Astrocyte of the cerebellum (primary cell): ENCODE data around the gene PATE3.
A peak's percentile ranks its signal among the peaks of the same experiment; 100 is the strongest.

Experiments
- DNase-seq: peaks from one replicate; pipeline ENCODE4 v3.0.0-alpha.2; 2011; ENCODE audit warnings: low read depth
- H3K4me3 ChIP-seq: 2 replicates; pipeline ENCODE4 v1.5.1; 2011; ENCODE audit warnings: mild to moderate bottlenecking, low read depth, low read length, moderate library complexity
- in situ Hi-C: cut with HindIII; loops from 2 replicates; pipeline ENCODE4 v1.10.0; 2017; ENCODE audit warnings: low sequenced_read_pairs
- TF ChIP-seq, protein P1 (sequence below): IDR thresholded peaks from 2 replicates; pipeline ENCODE4 v1.5.1; 2012; ENCODE audit warnings: low read length, low read depth, moderate library complexity, mild to moderate bottlenecking; ENCODE audit errors: missing control alignments

PATE3 gene

GRCh38 chr11:125763483-125763882, 24.4 kb upstream of the PATE3 start:
- TF ChIP-seq, protein P1, sequence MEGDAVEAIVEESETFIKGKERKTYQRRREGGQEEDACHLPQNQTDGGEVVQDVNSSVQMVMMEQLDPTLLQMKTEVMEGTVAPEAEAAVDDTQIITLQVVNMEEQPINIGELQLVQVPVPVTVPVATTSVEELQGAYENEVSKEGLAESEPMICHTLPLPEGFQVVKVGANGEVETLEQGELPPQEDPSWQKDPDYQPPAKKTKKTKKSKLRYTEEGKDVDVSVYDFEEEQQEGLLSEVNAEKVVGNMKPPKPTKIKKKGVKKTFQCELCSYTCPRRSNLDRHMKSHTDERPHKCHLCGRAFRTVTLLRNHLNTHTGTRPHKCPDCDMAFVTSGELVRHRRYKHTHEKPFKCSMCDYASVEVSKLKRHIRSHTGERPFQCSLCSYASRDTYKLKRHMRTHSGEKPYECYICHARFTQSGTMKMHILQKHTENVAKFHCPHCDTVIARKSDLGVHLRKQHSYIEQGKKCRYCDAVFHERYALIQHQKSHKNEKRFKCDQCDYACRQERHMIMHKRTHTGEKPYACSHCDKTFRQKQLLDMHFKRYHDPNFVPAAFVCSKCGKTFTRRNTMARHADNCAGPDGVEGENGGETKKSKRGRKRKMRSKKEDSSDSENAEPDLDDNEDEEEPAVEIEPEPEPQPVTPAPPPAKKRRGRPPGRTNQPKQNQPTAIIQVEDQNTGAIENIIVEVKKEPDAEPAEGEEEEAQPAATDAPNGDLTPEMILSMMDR = no peak
- no peak overlapping the region for H3K4me3 ChIP-seq
- DNase-seq = no peak
- in situ Hi-C loops = no loop called here

DNA sequence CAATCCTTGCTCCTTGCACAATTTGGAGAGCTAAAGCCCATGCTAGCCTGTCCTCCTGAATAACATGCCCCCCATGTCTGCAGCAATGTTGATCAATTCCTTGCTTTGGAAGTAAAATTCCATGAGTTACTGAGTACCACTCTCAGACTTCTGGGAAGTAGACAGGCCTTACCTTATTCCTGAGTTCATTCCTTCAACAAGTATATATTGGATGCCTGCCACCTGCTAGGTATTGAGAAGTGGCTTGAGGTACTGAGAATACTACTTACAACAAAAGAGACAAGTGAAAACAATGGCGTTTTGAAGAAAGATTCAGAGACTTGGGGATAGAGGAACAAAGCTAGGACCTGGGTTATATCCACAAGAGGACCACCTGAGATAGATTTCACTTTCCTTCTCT, 21.7 kb upstream of the PATE3 start:
- TF ChIP-seq, protein P1 = no peak
- in situ Hi-C loops = no loop called here
- no peak for DNase-seq
- no peak overlapping the region for H3K4me3 ChIP-seq

GRCh38 chr11:125768336-125769046, 19.4 kb upstream of the PATE3 start:
- TF ChIP-seq, protein P1 = no peak
- in situ Hi-C loops = no loop called here
- H3K4me3 ChIP-seq = no peak overlapping the region
- no peak for DNase-seq

- in situ Hi-C loops = no loop called here
- TF ChIP-seq, protein P1 = no peak
- DNase-seq = no peak
These were observed 17.3 kb upstream of the PATE3 start for GRCh38 chr11:125770583-125770982.

DNA sequence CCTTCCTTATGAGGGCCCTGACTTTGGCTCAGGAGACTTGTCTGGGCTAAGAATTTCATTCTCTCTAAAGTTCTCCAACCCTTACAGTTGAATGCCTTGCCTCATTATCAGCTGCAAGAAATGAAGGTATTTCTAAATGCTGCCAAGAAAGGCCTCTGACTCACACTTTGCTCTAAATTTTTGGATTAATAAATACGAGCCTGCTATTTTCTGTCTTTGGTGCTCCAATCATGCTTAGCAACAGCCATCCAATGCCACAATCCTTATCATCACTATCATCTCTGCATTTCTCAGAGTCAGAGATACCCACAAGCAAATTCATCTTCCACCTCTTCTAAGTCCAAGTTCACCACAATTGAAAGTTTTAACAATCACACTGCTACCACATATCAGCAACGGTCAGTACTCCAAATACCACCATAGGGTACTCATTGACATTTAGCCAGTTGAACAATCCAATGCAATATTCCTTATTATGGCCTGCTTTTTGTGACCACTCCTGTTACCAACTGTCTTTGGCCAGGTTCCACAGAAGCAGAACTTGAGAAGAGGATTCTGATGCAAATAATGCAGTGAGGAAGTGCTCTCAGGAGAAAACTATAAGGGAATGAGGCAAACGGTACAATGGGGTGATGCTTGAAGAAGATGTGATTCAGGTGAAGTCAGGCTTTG, 15.0 kb upstream of the PATE3 start:
- DNase-seq = peak; percentile 58
- TF ChIP-seq, protein P1 = no peak
- no peak overlapping the region for H3K4me3 ChIP-seq
- in situ Hi-C loops = no loop called here

More at GRCh38 chr11:125770583-125770982, 17.3 kb upstream of the PATE3 start:
- H3K4me3 ChIP-seq = no peak overlapping the region

- no peak overlapping the region for H3K4me3 ChIP-seq
- in situ Hi-C loops = no loop called here
- TF ChIP-seq, protein P1 = no peak
- no peak for DNase-seq
These were observed 14.4 kb upstream of the PATE3 start for GRCh38 chr11:125773516-125773915.
